HG02852 (cell line): ENCODE measurements around the gene TPST1.
"Not testable (repeated sequence)": the region's sequence is repeated elsewhere in the genome, so short reads cannot be mapped to it uniquely, and the experiment has no call there.

ENCODE experiments used
- ATAC-seq: cut with Tn5 transposase; IDR thresholded peaks from one replicate; pipeline ENCODE4 v1.9.1; 2021; ENCODE audit warnings: mild to moderate bottlenecking, moderate library complexity; ENCODE audit not compliant: unreplicated experiment

The TPST1 gene

DNA sequence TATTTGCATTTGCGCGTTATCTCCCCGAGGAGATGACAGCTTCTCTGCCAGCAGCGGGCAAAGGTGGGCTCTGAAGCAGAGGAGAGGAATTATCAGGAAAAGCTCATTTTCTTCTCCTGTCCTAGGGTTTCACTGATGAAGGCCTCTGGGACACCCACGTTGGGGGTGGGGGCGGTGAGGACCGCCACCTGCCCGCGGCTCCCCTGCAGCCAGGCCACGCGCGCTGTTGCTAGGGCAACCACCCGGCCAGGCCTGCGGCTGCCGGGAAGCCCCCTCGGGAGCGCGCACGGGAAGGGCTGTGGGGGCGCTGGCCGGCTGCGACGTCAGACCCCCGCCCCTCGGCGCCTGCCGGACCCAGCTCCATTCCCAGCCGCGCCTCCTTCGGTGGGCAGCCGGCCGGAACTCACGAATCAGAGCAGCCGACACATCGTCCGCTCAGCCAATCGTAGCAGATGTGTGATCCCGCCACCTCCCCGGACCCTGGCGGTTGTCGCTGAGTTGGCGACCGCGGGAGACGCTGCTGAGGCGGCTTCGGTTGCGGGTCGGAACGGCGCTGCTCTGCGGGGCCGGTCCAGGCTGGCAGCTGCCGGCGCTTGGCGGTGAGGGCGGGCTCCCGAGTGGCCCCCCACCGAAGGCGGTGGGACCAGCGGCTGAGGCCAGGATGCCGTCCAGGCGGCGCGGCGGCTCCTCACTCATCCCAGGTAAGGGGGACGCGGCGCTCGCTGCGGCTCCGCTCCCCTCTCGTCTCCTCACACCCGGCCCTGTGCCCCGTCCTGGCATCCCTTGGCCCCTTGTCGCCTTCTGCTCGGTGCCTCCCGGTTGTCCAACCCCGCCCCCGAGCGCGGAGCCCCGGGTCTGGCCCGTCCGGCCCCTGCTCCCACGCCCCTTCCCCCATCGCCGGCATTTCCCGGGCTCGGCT is at the start of gene TPST1:
TPST1 (plus strand) TSS at position 513 of the 919 bp plus-strand sequence. CDS start 35,092 bp downstream, outside the sequence.
- peak; percentile 95 for ATAC-seq

DNA sequence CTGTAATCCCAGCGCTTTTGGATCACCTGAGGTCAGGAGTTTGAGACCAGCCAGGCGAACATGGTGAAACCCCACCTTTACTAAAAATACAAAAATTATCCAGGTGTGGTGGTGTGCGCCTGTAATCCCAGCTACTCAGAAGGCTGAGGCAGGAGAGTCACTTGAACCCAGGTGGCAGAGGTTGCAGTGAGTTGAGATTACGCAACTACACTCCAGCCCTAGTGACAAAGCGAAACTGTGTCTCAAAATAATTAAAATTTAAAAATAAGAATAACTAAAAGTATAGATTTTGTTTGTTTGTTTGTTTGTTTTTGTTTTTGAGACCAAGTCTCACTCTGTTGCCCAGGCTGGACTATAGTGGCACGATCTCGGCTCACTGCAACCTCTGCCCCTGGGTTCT is 49.1 kb upstream of the TPST1 start:
- ATAC-seq = not testable (repeated sequence)

DNA sequence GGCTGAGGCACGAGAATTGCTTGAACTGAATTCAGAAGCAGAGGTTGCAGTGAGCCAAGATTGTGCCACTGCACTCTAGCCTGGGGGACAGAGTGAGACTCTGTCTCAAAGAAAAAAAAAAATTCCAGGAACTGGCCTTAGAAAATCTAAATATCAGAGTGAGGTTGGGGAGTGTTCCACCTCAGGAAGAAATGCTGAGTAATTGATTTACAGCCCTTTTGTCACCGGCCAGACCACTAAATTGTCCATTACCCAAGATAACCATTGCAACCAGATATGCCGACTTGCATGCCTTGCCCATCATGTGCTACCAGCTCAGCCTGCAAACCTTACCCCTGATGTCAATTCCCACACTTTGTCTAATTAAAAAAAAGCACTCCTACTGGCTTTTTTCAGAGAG is 48.1 kb upstream of the TPST1 start:
- ATAC-seq = no peak

DNA sequence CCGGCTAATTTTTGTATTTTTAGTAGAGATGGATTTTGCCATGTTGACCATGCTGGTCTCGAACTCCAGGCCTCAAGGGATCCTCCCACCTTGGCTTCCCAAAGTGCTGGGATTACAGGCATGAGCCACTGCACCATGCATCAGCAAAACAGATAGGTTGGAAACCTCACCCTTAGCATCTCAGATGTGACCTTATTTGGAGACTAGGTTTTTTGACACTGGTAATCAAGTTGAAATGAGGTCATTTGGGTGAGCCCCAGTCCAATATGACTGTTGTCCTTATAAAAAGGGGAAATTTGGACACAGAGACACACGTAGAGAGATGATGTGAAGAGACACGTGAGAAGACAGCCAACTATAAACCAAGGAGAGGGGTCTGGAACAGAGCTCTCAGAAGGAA is 42.5 kb upstream of the TPST1 start:
- no peak for ATAC-seq

DNA sequence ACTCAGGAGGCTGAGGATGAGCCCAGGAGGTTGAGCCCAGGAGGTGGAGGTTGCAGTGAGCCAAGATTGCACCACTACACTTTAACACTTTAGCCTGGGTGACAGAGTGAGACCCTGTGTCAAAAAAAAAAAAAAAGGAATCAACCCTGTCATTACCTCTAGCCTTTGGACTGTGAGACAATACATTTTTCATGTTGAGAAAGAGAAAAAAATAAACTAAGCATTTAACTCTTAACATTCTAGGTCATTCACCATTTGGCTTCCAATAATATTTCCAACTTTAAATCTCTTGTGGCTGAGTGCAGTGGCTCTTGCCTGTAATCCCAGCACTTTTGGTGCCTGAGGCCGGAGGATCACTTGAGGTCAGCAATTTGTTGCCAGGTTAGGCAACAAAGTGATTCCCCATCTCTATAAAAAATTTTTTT is 41.9 kb upstream of the TPST1 start:
- ATAC-seq = no peak

DNA sequence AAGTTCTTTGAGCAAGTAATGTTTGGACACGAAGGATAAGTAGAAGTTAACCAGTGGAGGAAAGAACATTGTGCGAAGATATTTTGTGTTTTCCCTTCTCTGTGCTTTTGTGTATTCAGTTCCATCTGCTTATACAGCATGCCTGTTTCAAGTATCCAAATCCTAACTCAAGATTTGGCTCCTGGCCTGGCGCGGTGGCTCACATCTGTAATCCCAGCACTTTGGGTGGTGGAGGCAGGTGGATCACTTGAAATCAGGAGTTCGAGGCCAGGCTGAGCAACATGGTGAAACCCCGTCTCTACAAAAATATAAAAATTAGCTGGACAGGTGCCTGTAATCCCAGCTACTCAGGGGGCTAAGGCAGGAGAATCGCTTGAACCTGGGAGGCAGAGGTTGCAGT is 40.8 kb upstream of the TPST1 start:
- ATAC-seq = no peak

DNA sequence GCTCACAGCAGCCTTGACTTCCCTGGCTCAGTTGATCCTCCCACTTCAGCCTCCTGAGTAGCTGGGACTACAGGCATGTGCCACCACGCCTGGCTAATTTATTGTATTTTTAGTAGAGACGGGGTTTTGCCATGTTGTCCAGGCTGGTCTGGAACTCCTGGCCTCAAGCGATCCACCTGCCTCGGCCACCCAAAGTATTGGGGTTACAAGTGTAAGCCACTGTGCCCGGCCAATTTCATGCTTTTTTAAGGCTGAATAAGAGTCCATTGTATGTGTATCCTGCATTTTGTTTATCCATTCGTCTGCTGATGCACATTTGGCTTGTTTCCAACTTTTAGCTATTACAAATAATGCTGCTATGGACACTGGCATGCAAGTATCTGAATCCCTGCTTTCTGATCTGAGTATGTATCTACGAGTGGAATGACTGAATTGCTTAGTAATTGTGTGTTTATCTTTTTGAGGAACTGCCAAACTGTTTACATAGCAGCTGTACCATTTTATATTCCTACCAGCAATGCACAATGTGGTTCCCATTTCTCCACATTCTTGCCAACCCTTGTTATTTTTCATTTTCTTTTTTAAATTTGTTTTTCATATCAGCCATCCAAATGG is 37.3 kb upstream of the TPST1 start:
- ATAC-seq = no peak

DNA sequence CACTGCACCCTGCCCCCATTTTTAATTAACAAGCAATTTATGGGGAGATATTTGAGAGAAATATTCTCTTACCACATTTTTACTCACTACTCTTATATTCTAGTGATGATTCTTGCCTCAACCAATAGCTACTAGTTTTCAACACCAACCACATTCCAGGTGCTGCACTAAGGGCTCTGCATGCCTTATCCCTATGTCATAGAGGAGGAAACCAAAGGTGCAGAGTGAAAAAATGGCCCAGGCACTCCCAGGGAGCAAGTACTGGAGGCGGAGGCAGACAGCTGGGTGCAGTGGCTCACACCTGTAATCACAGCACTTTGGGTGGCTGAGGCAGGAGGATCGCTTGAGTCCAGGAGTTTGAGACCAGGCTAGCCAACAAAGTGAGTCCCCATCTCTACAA is 35.5 kb upstream of the TPST1 start:
- no peak for ATAC-seq

DNA sequence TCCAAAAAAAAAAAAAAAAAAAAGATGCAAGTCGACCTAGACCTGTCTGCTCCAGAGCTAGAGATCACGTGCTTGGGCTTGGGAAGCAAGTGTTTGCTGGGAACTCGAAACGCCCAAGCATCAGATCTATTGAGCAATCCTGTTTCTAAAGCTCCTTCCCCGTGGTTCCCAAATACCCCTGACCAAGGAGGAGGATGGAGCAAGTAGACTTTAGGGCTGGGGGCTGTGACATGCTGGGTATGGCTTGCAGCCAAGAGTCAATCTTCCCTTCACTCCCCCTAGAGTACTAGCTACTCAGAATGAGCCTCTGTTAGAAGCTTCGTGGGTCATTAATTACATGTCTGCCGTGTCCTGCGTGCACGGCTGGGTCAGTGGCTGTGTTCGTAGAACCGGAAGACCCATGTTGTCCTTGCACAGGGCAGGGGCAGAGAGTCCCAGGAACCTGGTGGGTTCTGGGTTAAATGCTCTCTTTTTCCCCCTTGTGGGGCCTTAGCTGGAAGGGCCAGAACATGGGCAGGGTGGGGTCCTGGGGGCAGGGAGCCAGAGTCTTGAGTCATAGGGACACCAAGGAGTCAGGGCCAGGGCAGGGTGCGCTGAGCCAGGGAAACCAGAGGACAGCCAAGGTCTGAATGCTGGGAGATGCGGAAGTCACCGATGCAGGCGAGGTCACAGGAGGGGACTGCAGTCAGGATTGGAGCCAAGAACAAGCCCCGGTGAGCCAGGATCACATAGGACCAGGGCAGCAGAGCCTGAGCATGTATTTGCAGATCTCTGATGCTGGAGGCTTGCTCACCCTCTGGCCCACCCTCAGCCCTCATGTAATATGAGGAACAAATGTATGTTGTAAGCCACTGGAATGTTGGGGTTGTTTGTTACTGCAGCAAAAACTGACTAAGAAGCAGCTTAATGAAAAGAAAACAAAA is 34.6 kb upstream of the TPST1 start:
- ATAC-seq = no peak

DNA sequence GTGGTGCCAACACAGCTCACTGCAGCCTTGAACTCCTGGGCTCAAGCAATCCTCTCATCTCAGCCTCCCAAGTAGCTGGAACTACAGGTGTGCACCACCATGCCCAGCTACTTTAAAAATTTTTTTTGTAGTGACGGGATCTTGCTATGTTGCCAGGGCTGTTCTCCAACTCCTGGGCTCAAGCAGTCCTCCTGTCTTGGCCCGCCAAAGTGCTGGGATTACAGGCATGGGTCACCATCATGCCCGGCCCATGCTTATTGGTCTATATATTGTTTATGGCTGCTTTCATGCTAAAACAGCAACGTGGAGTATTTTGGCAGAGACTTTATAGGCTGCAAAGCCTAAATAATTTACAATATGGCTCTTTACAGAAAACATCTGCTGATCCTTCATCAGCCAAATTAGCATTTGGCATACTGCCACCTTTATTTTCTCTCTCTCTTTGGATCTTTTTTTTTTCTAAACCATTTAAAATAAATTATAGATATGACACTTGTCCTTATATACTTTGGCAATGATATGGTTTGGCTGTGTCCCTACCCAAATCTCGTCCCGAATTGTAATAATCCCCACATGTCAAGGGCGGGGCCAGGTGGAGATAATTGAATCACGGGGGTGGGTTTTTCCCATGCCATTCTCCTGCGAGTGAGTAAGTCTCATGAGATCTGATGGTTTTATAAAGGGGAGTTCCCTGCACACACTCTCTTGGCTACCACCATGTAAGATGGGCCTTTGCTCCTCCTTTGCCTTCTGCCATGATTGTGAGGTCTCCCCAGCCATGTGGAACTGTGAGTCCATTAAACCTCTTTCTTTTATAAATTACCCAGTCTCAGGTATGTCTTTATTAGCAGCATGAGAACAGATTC is 32.4 kb upstream of the TPST1 start:
- not testable (repeated sequence) for ATAC-seq

DNA sequence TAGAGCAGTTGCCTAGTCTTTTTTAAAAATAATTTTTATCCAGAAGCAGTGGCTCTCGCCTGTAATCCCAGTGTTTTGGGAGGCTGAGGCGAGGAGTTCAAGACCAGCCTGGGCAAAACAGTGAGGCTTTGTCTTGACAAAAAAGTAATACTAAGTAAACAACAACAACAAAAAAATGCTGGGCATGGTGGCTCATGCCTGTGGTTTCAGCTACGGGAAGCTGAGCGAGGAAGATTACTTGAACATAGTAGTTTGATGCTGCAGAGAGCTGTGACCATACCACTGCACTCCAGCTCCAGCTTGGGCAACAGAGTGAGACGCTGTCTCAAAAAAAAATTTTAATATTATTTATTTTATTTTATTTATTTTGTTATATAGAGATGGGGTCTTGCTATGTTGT is 31.3 kb upstream of the TPST1 start:
- ATAC-seq = no peak

DNA sequence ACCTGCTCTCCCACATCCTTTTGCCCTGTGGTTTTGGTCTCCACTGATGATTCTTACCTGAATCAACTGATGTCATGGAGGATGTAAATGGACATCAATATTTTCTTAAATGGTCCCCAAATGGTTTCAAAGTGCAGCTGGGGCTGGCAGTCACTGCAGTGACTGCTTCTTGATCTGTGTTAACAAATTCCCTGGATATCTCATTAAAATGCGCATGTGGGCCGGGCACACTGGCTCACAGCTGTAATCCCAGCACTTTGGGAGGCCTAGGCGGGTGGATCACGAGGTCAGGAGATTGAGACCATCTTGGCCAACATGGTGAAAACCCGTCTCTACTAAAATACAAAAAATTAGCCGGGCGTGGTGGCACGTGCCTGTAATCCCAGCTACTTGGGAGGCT is 30.1 kb upstream of the TPST1 start:
- not testable (repeated sequence) for ATAC-seq

DNA sequence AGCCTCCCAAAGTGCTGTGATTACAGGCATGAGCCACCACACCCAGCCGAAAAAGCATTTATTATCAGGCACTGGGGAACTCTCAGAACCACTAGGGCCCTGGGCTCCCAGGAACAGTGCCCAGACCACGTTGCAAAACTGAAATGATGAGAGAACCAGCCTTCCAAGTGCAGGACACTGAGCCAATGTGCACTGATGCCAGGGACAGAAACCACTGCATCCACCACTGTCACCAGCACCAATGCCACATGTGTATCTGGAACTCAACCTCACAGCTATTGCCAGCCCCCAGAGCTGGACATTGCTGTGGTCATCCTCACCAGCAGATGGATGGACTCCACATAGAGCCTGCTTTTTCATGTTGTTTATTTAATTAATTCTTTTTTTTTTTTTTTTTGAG is 28.2 kb upstream of the TPST1 start:
- no peak for ATAC-seq

DNA sequence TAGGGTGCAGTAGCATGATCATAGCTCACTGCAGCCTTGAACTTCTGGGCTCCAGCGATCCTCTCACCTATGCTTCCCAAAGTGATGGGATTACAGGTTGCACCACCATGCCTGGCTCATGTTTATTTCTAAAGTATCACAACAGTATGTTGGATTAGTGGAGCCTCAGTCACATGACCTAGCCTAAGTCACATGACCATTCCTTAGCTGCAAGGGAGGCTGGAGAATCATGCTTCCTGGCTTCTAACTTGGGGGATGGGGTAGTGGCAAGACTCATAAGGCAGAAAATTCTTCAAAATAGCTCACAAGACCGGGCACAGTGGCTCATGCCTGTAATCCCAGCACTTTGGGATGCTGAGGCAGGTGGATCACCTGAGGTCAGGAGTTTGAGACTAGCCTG is 26.9 kb upstream of the TPST1 start:
- ATAC-seq = no peak

DNA sequence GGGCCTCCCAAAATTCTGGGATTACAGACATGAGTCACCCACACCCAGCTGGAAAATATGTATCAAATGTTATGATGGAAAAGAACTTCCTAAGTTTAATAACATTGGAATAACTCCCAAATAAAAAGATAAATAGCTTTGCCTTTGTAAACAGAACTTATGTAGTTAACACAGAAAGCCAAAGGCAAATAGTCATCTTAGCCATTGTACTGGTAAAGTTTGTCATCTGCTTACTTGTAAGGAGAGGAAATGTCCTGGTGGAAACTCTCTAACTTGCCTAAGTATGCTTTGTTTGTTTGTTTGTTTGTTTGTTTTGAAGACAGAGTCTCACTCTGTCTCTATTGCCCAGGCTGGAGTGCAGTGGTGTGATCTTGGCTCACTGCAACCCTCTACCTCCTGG is 23.8 kb upstream of the TPST1 start:
- ATAC-seq = no peak

DNA sequence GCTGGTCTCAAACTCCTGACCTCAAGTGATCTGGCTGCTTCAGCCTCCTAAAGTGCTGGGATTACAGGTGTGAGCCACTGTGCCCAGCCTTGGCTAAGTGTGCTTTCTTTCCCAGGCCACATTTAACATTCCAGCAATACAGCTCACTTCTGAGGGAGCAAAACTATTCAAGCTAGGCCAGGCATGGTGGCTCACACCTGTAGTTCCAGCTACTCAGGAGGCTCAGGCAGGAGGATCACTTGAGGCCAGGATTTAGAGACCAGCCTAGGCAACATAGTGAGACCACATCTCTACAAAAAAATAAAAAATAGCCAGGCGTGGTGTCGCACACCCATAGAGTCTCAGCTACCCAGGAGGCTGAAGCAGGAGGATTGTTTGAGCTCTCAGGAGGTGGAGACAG is 23.3 kb upstream of the TPST1 start:
- no peak for ATAC-seq

DNA sequence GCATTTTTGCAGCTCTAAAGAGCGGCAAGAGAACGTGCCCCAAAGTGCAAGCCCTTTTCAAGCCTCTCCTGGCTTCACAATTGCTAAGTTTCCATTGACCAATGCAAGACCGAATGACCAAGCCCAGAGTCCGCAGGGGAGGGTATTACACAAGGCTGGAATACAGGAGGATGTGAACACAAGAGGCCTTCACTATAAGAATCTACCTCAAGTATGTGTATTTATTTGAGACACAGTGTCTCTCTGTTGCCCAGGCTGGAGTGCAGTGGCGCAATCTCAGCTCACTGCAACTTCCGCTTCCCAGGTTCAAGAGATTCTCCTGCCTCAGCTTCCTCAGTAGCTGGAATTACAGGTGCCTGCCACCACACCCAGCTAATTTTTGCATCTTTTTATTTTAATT is 22.2 kb upstream of the TPST1 start:
- no peak for ATAC-seq

DNA sequence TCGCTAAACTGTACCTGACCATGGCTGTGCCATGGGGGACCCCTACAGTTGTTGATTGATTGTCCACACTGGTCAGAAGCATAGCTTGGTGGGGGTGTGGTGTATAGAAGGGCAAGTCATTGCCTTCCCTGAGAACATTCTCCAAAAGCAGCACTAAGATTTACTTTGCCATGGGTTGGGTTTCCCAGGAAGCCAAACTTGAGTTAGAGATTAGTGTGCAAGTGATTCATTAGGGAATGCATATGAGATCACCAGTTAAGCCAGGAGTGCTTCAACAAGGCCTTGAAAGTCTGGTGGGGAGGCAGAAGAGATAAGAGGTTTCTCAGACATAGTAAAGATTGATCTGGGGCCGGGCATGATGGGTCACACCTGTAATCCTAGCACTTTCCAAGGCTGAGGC is 21.4 kb upstream of the TPST1 start:
- ATAC-seq = no peak

DNA sequence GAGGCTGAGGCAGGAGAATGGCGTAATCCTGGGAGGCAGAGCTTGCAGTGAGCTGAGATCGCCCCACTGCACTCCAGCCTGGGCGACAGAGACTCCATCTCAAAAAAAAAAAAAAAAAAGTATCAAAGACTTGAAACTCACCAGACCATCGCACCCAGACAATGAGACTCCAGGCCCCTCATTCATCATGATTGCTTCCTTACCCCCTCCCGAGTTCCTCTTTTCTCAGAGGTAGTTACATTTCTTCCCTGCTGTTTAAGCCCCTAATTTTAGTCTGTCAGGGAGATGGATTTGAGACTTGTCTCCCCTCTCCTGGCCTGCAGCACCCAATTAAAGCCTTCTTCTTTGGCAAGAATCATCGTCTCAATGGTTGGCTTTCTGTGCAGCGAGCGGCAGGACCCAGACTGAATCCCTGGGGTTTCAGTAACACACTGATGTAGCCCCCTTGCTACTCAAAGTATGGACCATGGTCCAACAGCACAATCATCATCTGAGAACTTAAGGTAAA is 19.4 kb upstream of the TPST1 start:
- no peak for ATAC-seq

DNA sequence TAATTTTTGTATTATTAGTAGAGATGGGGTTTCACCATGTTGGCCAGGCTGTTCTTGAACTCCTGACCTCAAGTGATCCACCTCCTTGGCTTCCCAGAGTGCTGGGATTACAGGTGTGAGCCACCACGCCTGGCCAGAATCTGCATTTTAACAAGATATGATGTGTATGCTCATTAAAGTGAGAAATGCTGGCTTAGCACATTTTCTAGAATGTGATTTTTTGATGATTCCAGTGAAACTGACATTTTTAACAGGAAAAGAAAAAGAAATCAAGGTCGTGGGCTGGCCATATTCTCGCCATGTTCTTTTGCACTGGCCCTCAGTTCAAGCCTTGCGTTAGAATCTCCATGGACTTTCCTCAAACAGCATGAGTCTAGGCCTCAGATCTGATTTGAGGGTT is 18.1 kb upstream of the TPST1 start:
- ATAC-seq = no peak
